GM12878 (cell line): ENCODE data around the gene JDP2.

ENCODE experiments used
- CREB1 ChIP-seq: IDR thresholded peaks from 2 replicates; pipeline ENCODE4 v1.6.1; 2012; ENCODE audit warnings: low read depth, mild to moderate bottlenecking, inconsistent platforms
- EP300 ChIP-seq, 2 experiments: fragments of 150-350 bp in 1 of 2; IDR thresholded peaks; 2 replicates each; pipeline ENCODE4 v1.6.1; 2011 to 2012; ENCODE audit warnings: low read depth in 2 of 2, low read length in 2 of 2, borderline replicate concordance in 1 of 2, improper control_type of control experiment in 1 of 2, inconsistent platforms in 1 of 2; ENCODE audit not compliant: control insufficient read depth in 1 of 2
- SUZ12 ChIP-seq: fragments of 200-600 bp; sonication (generic); IDR thresholded peaks from one replicate; pipeline ENCODE4 v1.6.1; 2018; ENCODE audit warnings: antibody characterized with exemption, mild to moderate bottlenecking; ENCODE audit not compliant: unreplicated experiment
- TBL1XR1 ChIP-seq: IDR thresholded peaks from 2 replicates; pipeline ENCODE4 v1.6.1; 2012; ENCODE audit warnings: low read depth, low read length, improper control_type of control experiment
- TF ChIP-seq, protein P1 (sequence below), 3 experiments: IDR thresholded peaks in 2 of 3; conservative IDR thresholded peaks in 1 of 3; 2 replicates each; pipeline ENCODE4 v1.5.1; 2011; ENCODE audit warnings: low read depth in 3 of 3, low read length in 3 of 3, mild to moderate bottlenecking in 3 of 3, control low read depth in 2 of 3, moderate library complexity in 2 of 3, inconsistent platforms in 1 of 3, mixed read lengths in 1 of 3; ENCODE audit not compliant: control insufficient read depth in 2 of 3, insufficient read depth in 1 of 3; ENCODE audit errors: extremely low read depth in 1 of 3
- TF ChIP-seq, protein P2 (sequence below): IDR thresholded peaks from 2 replicates; pipeline ENCODE4 v1.6.1; 2012; ENCODE audit warnings: low read depth, low read length, improper control_type of control experiment

DNA sequence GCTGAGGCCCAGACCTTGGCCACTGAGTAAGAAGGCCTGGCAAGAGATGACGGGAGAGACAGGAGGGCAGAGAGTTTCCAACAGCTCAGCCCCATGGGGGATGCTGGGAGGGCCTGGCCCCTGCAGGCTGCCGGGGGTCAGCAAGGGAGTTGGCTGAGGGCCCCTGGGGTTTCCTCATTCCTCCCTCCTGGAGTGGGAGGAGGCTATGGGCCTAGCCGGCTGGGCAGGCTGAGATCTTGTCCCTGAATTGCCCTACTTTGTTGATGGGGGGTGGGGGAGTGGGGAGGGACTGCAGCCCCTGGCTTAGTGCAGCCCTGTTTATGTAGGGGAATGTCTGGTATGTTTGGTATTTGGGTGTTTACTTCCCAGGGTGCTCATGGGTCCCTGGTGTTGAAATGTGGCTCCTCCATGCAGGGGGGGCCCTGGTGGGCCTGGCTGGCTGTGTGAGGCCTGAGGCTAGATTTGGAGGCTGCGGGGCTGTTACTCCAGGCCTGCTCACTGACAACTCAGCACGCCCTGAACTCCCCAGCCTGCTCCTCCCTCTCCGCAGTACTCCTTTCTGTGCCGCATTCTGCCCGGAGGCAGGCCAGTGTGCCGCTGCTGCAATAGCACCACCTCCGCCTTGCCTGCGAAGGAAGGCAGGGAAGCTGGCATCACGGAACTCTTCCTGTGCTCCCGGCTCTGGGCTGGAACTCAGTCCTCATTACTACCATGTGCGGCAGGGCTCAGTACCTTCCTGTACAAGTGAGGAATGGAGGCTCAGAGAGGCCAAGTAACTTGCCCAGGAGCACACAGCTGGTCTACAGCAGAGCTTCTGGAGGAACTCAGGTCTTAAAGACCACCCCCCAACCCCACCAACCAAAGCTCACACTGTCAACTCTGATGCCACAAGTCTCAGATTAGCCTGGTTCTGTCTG, 25.3 kb downstream of the JDP2 start:
- TF ChIP-seq TBL1XR1 (no peak), EP300 (IDR thresholded peaks at IDR 0.05; ENCODE audit: borderline replicate concordance in 1 of 2, control insufficient read depth in 1 of 2, low read depth in 2 of 2, low read length in 2 of 2) (no peak), SUZ12 (no peak), CREB1 (no peak)
- TF ChIP-seq, protein P1, sequence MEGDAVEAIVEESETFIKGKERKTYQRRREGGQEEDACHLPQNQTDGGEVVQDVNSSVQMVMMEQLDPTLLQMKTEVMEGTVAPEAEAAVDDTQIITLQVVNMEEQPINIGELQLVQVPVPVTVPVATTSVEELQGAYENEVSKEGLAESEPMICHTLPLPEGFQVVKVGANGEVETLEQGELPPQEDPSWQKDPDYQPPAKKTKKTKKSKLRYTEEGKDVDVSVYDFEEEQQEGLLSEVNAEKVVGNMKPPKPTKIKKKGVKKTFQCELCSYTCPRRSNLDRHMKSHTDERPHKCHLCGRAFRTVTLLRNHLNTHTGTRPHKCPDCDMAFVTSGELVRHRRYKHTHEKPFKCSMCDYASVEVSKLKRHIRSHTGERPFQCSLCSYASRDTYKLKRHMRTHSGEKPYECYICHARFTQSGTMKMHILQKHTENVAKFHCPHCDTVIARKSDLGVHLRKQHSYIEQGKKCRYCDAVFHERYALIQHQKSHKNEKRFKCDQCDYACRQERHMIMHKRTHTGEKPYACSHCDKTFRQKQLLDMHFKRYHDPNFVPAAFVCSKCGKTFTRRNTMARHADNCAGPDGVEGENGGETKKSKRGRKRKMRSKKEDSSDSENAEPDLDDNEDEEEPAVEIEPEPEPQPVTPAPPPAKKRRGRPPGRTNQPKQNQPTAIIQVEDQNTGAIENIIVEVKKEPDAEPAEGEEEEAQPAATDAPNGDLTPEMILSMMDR (IDR thresholded peaks at IDR 0.05 in 2 of 3, conservative IDR thresholded peaks at IDR 0.05 in 1 of 3; ENCODE audit: control insufficient read depth in 2 of 3, extremely low read depth in 1 of 3, insufficient read depth in 1 of 3, low read depth in 3 of 3, low read length in 3 of 3), result no peak
- TF ChIP-seq, protein P2, sequence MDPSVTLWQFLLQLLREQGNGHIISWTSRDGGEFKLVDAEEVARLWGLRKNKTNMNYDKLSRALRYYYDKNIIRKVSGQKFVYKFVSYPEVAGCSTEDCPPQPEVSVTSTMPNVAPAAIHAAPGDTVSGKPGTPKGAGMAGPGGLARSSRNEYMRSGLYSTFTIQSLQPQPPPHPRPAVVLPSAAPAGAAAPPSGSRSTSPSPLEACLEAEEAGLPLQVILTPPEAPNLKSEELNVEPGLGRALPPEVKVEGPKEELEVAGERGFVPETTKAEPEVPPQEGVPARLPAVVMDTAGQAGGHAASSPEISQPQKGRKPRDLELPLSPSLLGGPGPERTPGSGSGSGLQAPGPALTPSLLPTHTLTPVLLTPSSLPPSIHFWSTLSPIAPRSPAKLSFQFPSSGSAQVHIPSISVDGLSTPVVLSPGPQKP, result no peak
